Raji (cell line): ENCODE results near the gene SLCO2B1.

Experiments
- POLR2A ChIP-seq: IDR thresholded peaks from 2 replicates; pipeline ENCODE4 v1.6.1; 2011; ENCODE audit warnings: low read depth, low read length, control low read depth; ENCODE audit not compliant: insufficient read depth

The SLCO2B1 gene

DNA sequence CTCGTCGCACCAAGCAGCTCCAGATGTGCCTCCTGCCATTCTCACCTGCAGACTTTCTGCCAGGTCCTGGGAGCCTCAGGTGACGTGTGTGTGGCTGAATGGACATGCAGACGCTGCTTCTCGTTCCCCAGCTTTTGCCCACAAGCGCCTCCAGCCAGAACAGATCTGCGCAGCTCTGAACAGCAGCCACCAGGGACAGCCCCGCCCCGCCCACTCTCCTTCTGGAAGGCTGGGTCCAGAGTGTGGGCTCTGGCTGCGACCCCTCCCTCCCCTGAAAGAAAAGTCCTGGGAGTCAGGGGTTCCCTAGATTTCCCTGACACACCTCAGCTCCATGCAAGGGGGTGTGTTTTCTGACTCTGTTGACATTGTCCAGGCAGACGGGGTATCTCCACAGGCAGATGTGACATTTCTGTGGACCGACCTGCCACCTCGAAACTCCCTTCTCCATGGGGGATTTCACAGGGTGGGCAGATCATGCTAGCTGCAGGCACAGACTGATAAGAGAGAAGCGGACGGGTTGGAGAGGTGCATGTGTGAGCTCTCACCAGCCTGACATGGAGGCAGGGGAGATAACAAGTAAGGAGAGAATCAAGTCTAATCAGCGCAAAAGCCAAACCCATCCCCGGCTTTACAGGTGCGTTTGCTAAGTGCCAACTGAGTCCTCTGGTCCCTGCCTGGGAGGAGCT is 19.8 kb downstream of the SLCO2B1 start:
- no peak for TF ChIP-seq POLR2A

DNA sequence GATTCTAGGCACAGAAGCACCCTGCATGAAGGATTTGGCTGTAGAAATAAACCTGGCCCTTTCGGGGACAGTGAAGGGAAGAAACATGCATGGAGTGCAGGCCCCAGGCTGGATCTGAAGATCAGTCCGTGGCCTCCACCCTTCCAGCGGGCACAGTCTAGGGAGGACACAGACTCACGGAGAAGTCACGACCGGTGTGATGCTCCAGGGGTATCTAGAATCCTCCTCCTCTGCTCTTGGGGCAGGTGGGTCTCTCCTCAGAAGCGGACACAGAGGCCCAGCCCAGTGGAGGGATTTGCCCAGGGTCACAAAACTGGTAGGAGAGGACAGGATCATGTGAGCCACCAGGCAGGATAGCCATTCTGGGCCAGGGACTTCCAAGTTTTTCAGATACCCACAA is 22.4 kb downstream of the SLCO2B1 start:
- no peak for TF ChIP-seq POLR2A

DNA sequence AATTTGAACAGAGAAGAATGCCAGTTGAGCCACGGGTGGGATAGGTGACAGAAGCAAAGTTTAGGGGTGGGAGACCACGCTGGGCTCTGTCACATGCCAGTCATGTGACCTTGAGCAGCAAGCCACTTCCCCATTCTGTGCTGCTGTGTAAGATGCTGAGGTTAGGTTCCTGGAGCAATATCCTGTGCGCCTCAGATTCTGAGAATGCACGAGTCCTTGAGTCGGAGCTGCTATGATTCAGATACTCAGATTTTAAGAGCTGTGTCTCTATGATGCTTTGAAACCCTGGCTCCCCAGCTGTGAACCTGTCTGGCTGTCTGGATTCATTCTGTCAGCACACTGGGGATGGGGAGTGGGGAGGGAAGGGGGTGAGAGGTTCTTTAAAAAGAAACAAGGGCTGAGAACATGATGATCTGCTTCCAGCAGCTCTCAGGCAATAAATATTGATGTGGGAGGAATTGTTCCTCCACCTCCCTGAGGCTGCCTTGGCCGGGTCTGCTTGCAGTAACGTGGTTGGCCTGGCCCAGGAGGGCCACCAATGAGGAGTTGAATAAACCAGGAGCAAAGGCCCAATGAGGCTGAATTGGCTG is 24.0 kb downstream of the SLCO2B1 start:
- no peak for TF ChIP-seq POLR2A

DNA sequence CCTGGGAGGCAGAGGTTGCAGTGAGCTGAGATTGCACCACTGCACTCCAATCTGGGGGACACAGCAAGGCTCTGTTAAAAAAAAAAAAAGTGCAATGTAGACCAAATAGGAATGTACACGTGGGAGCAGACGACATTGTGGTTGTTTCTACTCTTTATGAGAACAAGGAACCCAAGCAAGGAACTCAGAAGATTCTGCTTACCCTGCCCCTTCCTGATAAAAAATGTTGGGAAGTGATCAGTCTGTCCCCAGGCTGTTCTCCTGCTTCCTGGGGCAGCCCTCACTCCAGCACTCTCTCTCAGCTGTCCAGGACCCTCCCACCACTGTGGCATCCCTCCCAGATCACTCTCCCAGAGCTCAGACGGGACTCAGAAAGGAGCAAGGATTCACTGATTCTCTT is 31.8 kb downstream of the SLCO2B1 start:
- no peak for TF ChIP-seq POLR2A

DNA sequence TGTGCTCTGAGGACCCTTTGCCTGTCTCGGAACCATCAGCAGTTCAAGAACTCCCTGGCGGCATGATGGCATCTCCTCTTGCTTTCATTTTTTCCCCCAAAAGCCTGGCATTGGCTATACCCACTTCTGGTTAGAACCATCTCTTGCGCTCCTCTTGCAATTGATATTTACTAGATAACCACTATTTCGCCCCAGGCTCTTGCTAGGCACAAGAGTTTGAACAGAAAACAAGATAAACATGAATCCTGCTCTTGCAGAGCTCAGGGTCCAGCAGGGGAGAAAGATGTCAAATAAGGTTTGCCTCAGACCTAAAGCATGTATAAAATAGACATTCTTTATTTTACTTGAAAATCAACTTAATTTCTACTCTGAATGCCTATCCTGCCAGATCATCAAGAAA is 33.1 kb downstream of the SLCO2B1 start:
- no peak for TF ChIP-seq POLR2A

DNA sequence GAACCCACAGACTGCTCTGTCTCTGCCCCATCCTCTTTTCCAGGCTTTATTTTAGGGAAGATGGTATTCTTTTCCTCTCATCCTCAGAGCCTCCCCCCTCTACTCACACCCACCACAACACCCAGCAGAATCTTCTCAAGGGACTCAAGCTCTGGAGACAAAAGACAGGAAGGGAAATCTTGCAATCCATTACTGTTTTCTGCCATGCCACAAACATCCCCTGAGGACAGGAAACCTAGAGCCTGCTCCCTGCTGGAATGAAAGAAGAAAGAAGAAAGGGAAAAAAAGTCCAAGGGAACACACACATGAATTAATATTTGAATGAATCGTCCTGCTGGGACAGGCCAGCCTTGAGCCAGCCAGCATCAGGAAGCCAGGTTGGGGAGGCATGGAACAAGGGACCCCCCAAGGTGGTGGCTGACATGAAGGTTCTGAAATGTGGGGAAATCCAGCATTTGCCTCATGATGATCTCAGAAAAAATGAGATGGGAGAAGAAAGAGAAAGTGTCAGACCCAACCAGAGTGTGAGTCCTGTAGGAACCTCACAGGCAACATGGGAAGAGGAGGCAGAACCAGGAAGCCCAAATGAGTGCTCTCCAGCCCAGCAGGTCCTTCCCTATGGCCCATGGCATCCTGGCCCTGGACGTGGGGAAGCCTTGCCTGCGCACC is 34.0 kb downstream of the SLCO2B1 start:
- no peak for TF ChIP-seq POLR2A

DNA sequence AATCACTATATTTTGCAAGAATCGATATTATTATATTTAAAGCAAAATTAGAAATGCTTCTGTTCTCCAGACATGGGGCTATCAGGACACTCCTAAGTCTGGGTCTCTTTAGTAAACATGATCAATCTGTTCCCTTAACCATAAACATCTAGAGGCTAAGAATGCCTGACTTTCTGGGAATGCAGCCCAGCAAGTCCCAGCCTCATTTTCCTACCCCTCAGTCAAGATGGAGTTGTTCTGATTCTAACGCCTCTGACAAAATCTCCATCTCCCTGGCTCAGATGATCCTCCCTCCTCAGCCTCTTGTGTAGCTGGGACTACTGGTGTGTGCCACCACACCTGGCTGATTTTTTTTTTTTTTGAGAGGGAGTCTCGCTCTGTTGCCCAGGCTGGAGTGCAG is 35.0 kb downstream of the SLCO2B1 start:
- TF ChIP-seq POLR2A, result no peak

DNA sequence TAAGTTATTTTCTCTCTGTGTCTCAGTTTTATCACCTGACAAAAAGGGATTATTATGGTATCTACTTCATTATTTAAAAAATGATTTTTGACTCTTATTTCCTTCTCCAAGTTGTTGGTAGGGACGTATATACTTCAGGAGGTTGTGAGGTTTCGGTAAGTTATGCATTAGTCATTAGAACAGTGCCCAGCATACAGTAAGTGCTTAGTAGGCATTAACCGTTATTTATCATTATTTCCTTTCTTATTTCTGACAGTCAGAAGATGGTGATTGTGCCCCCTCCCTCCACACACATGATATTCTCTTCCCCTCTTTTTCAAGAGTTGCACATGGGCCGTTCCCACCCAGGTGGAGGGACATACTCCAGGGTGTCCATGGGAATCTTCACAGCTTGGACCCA is 36.1 kb downstream of the SLCO2B1 start:
- no peak for TF ChIP-seq POLR2A

DNA sequence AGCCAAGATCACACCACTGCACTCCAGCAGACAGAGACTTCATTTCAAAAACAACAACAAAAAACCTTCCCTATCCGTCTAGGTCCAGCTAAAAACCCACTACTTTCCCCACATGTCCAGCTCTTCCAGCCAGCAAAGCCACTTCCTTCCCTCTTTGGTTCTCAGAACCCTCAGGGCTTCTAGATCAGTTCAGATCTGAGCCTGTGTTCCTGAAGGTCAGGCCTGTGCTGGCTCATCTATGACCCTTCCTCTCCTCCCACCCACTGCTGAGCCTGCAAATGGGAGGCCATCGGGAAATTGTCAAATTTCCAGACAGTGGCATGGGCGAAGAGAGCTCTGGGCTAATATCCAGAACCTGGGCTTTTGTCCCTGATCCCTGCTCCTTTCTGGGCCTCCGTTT is 37.8 kb downstream of the SLCO2B1 start:
- TF ChIP-seq POLR2A, result no peak

DNA sequence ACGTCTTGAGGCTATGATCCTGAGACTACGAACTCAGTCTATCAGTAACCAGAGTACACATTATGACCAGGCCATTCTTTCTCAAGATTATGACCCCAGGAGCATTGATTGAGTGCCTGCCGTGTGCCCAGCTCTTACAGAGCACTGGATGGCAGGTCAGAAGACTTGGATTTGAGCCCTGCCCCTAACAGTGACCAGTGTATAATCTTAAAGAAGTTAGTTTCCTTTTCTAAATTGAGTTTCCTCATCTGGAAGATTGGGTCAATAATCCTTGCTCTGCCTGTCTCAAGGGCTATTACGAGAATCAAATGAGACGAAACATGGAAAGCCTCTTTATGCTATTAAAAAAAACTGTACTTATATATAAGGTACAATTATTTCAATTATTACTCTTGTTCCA is 38.2 kb downstream of the SLCO2B1 start:
- no peak for TF ChIP-seq POLR2A

DNA sequence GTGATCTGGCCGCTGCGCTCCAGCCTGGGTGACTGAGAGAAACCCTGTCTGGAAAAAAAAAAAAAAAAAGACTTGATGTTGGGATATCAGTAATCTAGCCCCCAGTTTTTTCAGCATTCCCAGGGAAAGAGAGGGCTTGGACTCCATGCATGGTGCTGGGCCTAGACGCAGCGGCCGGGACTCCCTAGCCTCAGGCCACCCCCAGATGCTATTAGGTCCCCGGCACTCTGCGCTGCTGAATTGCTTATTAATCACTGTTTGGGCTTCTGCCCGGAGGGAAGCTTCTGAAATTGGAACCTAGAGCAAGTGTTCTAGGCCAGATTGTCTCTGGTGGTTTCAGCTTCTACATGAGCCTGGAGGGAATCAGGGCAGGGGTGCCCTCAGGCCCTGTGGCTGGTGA is 39.0 kb downstream of the SLCO2B1 start:
- no peak for TF ChIP-seq POLR2A

DNA sequence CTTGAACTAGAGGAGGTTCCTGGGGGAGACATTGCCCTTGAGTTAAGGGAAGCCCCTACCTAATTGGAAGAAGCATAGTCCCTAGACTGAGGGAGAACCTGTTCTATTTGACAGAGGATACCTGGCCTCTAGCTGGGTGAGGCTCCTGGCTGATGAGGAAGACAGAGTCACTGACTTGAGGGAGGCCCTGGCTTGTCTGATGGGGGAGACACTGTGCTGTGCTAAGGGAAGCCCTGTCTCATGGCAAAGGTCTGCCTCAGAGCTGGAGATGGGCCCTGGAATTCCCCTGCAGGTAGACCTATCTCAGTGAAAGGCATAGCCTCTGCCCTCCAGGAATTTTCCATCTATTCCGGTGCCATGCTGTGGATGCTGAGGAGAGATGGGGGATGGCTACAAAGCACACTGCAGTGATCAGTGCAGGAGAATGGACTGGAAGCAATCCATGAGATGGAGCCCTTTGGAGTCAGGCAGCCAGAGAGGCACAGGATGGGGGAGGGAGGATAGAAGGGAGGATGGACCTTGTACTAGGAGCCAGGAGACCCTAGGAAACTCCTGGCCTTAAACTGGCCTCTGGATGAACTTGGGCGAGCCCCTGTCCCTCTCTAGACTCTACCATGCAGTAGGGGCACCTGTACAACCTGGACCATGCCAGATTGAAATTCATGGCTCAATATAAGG is 39.9 kb downstream of the SLCO2B1 start:
- no peak for TF ChIP-seq POLR2A

DNA sequence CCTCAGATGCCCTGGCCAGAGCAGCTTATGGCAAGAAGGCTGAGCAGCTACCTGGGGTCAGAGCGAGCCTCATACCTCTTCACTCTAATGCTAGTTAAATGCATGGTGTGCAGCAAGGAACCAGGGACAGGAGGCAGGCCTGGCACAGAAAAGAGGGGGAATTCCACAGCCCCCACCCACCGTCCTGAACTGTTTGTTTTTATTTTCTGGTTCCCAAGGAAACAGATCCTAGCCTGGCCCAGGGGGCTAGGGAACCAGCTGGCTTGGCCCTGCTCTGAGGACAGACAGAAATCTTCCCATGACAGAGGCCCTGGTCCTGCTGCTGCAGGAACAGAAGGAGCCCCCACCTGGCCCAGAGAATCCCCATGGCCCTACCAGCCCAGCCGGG is 40.4 kb downstream of the SLCO2B1 start:
- no peak for TF ChIP-seq POLR2A

DNA sequence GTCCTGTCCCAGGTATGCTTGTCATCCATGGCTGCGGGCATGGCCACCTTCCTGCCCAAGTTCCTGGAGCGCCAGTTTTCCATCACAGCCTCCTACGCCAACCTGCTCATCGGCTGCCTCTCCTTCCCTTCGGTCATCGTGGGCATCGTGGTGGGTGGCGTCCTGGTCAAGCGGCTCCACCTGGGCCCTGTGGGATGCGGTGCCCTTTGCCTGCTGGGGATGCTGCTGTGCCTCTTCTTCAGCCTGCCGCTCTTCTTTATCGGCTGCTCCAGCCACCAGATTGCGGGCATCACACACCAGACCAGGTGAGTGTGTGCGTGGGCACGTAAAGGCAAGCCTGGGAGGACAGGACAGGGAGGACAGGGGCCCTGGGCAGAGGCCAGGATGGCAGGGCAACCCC is 42.4 kb downstream of the SLCO2B1 start:
- no peak for TF ChIP-seq POLR2A

DNA sequence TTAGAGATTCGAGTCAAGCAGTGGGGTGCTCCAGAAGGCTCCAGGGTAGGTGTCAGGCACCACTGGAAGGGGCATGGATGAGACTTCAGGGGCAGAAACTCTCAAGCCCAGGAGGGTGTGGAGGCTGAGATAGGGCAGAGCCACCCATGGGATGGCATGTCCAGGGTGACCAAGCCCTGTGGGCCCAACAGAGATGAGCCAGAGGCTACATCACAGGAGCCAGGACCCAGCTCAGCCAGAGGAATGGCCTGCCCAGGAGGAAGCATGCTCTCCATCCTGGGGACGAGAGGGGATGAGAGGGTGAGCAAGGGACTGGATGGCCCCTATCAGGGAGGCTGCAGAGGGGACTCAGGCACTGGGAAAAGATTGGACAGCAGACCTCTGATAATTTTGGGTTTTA is 42.8 kb downstream of the SLCO2B1 start:
- TF ChIP-seq POLR2A, result no peak

DNA sequence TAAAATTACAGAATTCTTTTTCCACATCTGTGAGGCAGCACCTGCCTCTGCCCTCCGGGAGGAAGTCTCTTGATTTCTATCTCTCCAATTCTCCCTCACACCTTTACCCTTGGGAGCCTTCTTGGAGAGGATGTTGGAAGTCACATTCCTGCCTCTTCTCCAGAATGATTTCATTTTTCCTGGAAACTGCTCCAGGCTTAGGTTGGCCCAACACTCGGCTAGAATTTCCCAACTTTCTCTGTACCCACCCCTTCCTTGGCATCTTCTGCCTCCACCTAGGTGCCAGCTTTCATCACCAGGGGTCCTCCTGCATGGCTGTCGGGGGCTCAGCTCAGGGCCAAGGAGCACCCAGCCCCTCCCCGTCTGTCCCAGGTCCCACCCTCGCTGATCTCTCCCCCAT is 43.2 kb downstream of the SLCO2B1 start:
- TF ChIP-seq POLR2A, result no peak
